COLO668 (cell line): ENCODE measurements around the gene MRPS27.
"Not testable (repeated sequence)": the region's sequence is repeated elsewhere in the genome, so short reads cannot be mapped to it uniquely, and the experiment has no call there.

Experiments used
- DNase-seq: peaks from one replicate; lab custom pipeline; 2025; ENCODE audit not compliant: unreplicated experiment; lab: John Stamatoyannopoulos, UW

MRPS27 gene

DNA sequence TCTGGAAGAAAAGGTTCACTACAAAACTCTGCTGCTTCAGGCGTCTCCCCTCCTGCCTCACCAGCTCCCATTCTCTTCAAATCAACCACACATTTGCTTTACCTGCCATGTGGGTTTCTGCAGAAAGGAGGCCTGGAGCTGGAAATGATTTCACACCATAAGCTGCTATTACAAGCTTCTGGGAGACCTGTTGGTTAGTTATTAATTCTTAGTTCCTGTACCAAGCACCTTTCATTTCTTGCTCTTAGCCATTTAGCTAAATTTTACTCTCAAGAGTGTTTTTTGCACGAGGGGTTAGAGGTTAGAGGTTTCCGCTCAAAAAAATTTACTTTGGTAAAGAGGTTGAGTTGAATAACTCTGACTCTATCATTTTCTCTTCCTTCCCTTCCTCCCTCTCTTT lies 142.5 kb downstream of the MRPS27 start:
- no peak for DNase-seq

DNA sequence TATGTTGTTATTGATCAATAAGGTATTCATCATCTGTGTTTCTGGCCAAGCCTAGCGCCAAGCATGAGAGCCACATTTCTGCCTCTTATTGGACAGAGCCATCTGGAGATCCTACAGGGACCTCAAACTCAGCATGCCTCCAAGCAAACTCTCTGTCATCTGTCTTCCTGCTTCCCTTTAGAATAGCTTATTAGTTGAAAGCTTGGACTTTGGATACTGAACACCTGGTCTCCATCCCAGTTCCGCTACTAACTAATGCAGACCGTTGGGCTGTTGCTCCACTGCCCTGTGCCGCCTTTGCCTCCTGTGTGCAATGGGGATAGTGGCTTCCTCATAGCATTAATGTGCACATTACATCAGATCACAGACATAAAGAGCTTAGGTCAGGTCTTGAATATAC lies 147.3 kb downstream of the MRPS27 start:
- peak; percentile 13 for DNase-seq

DNA sequence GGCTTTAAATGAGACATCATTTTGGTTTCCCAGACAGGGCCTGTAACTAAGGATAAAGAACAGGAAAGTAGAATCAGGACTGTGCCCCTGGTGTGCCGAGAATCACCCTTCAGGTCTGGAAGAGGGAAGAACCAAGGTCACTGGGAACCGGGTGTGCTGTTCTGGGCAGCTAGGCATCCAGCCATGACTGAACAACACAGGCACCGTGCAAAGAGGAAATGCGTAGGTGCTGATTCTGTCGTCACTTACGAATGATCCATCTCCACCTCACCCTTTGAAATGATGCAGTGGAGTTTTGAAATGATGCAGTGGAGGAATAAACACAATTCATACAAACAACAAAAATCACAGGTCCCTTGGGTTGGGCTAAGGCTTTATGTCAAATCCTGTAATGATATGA lies 148.4 kb downstream of the MRPS27 start:
- DNase-seq, result no peak

DNA sequence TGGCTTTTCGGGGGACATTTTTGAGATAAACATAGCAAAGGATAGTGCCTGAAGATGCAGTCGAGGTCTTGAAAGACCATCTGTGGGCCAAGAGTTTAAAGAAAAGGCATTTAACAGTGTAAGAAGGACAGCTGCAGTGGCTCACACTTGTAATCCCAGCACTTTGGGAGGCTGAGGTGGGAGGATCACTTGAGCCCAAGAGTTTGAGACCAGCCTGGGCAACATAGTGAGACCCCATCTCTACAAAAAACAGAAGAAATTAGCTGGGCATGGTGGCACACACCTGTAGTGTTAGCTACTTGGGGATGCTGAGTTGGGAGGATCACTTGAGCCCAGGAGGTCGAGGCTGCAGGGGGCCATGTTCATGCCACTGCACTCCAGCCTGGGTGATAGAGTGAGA lies 148.9 kb downstream of the MRPS27 start:
- DNase-seq, result not testable (repeated sequence)

DNA sequence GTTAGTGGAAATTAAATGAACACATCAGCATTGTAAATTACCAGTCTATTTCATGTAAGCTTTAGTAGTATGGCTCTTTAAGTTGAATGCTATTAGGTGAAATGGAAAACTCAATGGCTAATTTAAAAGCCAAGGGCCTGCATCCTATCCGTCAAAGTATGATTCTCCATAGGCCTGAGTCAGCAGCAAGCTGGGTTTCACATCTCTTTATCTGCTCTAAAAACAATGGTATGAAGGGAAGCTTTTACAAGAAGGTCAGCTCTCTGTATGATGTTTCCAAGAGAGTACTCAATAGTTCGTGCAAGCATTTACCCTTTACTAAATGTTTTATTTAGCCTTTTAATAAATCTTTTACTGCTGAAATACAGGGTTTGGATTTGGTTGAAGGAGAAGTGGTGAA lies 149.9 kb downstream of the MRPS27 start:
- DNase-seq, result no peak
